Measurements from ENCODE around the gene SLC39A2. TPM values are rescaled to one million over a fixed set of nuclear protein-coding genes. Genes with fewer than 3 reads are reported as not detected.

SLC39A2 gene
- total RNA-seq, 1 donor from 2014 or later = not detected

DNA sequence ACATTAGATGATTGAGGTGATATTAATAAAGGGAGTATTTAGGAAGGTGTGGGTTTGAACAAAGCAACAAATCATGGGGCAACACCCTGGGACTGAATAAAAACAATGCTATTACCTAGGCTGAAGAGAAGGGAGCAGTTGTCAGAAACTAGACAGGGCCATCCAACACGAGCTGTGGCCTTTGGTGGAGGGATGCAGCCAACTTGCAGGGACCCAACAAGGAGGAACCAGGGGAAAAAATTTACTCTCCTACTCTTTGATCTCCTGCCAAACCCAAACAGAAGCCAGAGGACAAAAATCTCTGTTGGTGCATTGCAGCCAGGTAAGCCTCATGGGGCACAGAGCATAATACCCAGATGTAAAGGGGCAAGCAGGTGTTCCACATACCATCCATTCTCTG, 12.0 kb downstream of the SLC39A2 start:
- no peak for DNase-seq (ENCODE audit: low spot score, unreplicated experiment)
- Mint-ChIP-seq H3K27ac (no peak overlapping the region), H3K9me3 (ENCODE audit: low read depth) (no peaks in the 10 kb centered on the region), H3K4me3 (ENCODE audit: low read depth) (no peak overlapping the region), H3K4me1 (ENCODE audit: low read depth) (peaks cover 10% of the 10 kb centered on the region), H3K36me3 (ENCODE audit: insufficient read depth) (no peaks in the 10 kb centered on the region), H3K27me3 (no peaks in the 10 kb centered on the region)
- TF ChIP-seq, protein P1, sequence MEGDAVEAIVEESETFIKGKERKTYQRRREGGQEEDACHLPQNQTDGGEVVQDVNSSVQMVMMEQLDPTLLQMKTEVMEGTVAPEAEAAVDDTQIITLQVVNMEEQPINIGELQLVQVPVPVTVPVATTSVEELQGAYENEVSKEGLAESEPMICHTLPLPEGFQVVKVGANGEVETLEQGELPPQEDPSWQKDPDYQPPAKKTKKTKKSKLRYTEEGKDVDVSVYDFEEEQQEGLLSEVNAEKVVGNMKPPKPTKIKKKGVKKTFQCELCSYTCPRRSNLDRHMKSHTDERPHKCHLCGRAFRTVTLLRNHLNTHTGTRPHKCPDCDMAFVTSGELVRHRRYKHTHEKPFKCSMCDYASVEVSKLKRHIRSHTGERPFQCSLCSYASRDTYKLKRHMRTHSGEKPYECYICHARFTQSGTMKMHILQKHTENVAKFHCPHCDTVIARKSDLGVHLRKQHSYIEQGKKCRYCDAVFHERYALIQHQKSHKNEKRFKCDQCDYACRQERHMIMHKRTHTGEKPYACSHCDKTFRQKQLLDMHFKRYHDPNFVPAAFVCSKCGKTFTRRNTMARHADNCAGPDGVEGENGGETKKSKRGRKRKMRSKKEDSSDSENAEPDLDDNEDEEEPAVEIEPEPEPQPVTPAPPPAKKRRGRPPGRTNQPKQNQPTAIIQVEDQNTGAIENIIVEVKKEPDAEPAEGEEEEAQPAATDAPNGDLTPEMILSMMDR (IDR thresholded peaks at IDR 0.05; ENCODE audit: unreplicated experiment) = no peak

GRCh38 chr14:21014761-21015190, 15.7 kb downstream of the SLC39A2 start:
- peaks cover 2% of the 10 kb centered on the region for H3K4me1 Mint-ChIP-seq (ENCODE audit: low read depth)
- peak; percentile 81 for DNase-seq (ENCODE audit: low spot score, unreplicated experiment)
- H3K36me3 Mint-ChIP-seq (ENCODE audit: insufficient read depth) = peaks cover 5% of the 10 kb centered on the region
- no peaks in the 10 kb centered on the region for H3K9me3 Mint-ChIP-seq (ENCODE audit: low read depth)
- H3K27ac Mint-ChIP-seq = no peak overlapping the region
- H3K4me3 Mint-ChIP-seq (ENCODE audit: low read depth) = no peak overlapping the region
- H3K27me3 Mint-ChIP-seq = no peaks in the 10 kb centered on the region
- TF ChIP-seq, protein P1 (IDR thresholded peaks at IDR 0.05; ENCODE audit: unreplicated experiment) = peak; percentile 90

DNA sequence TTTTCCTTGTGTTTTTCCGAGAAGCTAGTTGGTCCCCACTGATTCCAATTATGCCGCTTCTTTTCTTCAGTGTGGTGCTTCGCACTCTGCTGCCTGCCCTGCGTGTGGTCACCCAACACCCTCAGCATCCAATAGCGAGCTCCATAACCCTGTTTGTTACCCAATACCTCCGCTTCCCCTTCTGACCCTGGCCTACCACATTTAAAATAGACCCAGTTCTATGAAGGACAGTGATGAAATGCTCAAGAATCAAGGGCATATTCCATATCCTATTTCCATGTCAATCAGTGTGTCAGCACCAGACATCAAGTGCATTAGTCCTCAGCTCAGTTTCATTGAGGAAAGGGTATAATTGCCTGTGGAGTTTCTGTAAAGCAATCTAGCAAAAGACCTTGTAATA, 16.2 kb downstream of the SLC39A2 start:
- no peak overlapping the region for H3K4me3 Mint-ChIP-seq (ENCODE audit: low read depth)
- H3K27ac Mint-ChIP-seq = no peak overlapping the region
- H3K9me3 Mint-ChIP-seq (ENCODE audit: low read depth) = no peaks in the 10 kb centered on the region
- no peak for DNase-seq (ENCODE audit: low spot score, unreplicated experiment)
- H3K27me3 Mint-ChIP-seq = no peaks in the 10 kb centered on the region
- H3K36me3 Mint-ChIP-seq (ENCODE audit: insufficient read depth) = peaks cover 5% of the 10 kb centered on the region
- TF ChIP-seq, protein P1 (IDR thresholded peaks at IDR 0.05; ENCODE audit: unreplicated experiment) = no peak
- H3K4me1 Mint-ChIP-seq (ENCODE audit: low read depth) = peaks cover 2% of the 10 kb centered on the region

GRCh38 chr14:21016413-21017190, 17.5 kb downstream of the SLC39A2 start:
- H3K9me3 Mint-ChIP-seq (ENCODE audit: low read depth) = no peaks in the 10 kb centered on the region
- no peaks in the 10 kb centered on the region for H3K27me3 Mint-ChIP-seq
- H3K4me1 Mint-ChIP-seq (ENCODE audit: low read depth) = peaks cover 2% of the 10 kb centered on the region
- no peak overlapping the region for H3K4me3 Mint-ChIP-seq (ENCODE audit: low read depth)
- peaks cover 7% of the 10 kb centered on the region for H3K36me3 Mint-ChIP-seq (ENCODE audit: insufficient read depth)
- no peak overlapping the region for H3K27ac Mint-ChIP-seq
- TF ChIP-seq, protein P1 (IDR thresholded peaks at IDR 0.05; ENCODE audit: unreplicated experiment) = no peak
- DNase-seq (ENCODE audit: low spot score, unreplicated experiment) = no peak

DNA sequence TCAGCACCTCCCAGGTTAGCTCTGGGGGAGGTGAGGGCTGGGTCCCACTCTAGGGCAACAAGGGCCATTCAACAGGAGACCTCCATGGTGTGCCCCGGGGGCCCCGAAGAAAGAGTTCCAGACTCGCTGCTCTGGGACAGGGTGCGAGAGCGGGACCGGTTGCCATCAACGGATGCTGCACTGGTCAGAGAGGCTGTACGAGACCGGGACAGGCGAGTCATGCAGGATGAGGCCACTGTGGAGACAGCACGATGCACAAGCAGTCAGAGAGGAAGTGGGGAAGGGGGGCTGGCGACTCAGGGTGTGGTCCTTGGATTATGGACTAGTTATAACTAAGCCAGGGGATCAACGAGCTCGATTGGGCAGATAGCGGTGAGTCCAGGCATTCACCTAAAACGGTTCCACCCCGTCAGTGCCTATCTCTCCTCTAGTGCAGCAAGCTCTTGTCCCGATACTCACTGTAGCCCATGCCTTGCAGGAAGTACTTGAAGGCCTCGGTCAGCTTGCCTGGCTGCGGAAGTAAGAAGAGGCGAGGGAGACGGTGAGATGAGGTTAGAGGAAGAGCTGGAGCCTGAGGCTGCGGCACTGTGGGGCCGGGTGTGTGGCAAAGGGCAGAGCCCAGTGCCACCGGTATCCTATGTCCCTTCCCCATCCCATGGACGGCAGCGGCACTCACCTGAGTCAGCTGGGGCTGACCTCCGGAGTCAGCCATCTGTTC, 18.6 kb downstream of the SLC39A2 start:
- Mint-ChIP-seq H3K4me3 (ENCODE audit: low read depth) (no peak overlapping the region), H3K4me1 (ENCODE audit: low read depth) (peaks cover 4% of the 10 kb centered on the region), H3K9me3 (ENCODE audit: low read depth) (no peaks in the 10 kb centered on the region), H3K27me3 (peaks cover 5% of the 10 kb centered on the region), H3K27ac (no peak overlapping the region), H3K36me3 (ENCODE audit: insufficient read depth) (peaks cover 7% of the 10 kb centered on the region)
- TF ChIP-seq, protein P1 (IDR thresholded peaks at IDR 0.05; ENCODE audit: unreplicated experiment) = no peak
- no peak for DNase-seq (ENCODE audit: low spot score, unreplicated experiment)
